Suppressor macrophage treated with lipopolysaccharide for 1 hour (primary cell): Measurements from ENCODE around the gene ING2.
A peak's percentile ranks its signal among the peaks of the same experiment; 100 is the strongest.
"Not testable (repeated sequence)": the region's sequence is repeated elsewhere in the genome, so short reads cannot be mapped to it uniquely, and the experiment has no call there.

Experiments used
- DNase-seq, 3 donors: peaks; one replicate each; pipeline ENCODE4 v3.0.0-alpha.2; 2020 to 2022

ING2 gene, protein sequence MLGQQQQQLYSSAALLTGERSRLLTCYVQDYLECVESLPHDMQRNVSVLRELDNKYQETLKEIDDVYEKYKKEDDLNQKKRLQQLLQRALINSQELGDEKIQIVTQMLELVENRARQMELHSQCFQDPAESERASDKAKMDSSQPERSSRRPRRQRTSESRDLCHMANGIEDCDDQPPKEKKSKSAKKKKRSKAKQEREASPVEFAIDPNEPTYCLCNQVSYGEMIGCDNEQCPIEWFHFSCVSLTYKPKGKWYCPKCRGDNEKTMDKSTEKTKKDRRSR

DNA sequence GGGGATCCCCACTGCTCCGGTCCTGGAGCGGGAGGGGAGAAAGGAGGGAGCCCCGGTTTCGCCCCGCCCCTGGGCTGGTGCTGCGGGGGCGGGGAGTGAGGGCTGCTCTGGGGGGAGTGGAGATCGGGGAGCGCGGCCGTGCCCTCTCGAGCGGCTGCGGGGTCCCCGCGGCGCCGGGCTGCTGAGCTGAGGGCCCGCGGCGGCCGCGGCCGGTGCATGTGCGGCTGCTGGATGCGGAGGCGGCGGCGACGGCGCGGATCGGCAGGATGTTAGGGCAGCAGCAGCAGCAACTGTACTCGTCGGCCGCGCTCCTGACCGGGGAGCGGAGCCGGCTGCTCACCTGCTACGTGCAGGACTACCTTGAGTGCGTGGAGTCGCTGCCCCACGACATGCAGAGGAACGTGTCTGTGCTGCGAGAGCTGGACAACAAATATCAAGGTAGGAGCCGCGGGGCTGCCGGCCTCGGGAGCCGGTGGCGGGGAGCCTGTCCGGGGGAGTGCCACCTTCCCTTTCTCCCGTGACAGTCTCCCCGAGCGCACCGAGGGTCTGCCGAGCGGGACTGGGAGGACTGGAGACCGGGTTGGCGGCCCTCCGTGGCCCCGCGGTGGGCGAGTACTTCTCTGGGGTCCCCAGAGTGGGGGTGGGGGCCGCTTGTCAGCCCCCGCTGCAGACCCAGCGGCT is at the start of gene ING2:
ING2 (plus strand) TSS at position 129 of the 681 bp plus-strand sequence; CDS start at position 267, 138 bp downstream.
- peak; percentile 83 to 93 (median 87) for DNase-seq

DNA sequence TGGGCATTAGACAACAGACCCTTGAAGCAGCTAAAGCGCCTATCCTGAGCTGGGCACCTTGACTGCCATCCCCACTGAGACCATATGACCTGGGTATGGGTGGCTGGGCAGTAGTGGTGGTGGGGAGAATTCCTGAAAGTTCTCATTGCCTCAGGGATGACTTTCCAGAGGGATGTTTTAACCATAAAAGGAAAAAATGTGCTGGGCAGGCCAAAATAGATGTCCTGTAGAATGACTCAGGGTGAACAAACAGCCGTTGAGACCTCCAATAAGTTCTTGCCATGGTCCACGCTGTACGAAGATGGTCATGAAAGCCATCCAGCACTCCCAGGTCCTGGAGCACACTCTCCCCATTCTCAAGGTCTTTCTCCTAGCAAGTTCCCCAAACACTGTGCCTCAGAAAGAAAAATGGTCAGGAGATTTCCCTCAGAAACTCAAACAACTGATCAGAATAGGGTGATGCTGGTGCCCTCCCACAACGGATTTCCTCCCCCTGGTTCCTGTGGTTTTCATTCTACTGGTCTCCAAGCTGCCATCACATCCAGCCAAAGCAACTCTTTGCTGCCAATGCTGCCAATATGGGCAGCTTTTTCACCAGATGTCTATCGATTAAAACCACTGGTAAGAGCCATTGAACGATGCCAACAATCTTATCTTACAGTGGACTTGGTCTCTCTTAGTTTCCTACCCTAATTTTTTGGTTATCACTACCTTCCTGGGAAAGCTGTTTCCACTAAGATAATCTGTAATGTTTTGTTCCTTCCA is 49.2 kb upstream of the ING2 start:
- DNase-seq: no peak

- DNase-seq: no peak
Observed at GRCh38 chr4:183458005-183458404, 46.9 kb upstream of the ING2 start.

GRCh38 chr4:183463903-183464619 is 40.8 kb upstream of the ING2 start:
- DNase-seq: not testable (repeated sequence)

GRCh38 chr4:183465879-183466278 is 39.0 kb upstream of the ING2 start:
- peak; percentile 77 to 89 (median 79) for DNase-seq

GRCh38 chr4:183467246-183467645 is 37.6 kb upstream of the ING2 start:
- DNase-seq: no peak

GRCh38 chr4:183468210-183469095 is 36.4 kb upstream of the ING2 start:
- no peak for DNase-seq

DNA sequence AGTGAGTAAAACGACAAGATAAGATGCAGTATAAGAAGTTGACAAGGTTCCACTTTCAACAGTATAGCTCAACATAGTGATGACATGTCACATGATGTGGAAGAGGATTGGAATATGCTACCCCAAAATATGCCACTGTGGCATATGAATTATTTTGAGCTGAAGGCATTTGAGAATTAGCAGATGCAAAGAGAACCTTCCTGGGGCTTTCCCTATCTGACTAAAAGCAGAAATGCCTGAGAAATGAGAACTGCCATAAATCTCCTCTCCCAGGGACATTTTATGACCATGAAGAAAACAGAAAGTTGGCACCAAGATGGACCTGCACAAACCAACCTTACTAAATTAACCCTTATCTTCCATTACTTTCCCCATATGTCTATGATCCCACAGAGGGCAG is 35.6 kb upstream of the ING2 start:
- peak; percentile 82 to 93 (median 88) for DNase-seq

DNA sequence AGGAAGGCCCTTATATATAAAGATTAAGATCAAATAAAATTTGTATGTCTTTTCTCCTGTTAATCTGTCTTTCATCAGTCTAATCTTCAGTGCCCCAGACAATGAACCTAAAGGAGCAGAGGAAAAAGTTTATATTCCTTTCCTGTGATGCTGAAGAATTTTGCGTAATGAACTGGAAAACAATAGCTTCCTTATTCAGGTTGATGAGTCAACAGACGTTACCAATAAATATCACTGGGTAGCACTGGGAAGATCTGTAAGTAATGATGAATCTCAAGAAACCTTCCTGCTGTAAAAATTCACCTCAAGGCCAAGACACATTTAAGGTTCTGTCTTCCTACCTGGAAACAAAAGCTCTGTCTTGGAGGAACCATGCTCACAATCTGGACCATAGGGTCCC is 34.9 kb upstream of the ING2 start:
- peak; percentile 49 to 61 (median 53) for DNase-seq

DNA sequence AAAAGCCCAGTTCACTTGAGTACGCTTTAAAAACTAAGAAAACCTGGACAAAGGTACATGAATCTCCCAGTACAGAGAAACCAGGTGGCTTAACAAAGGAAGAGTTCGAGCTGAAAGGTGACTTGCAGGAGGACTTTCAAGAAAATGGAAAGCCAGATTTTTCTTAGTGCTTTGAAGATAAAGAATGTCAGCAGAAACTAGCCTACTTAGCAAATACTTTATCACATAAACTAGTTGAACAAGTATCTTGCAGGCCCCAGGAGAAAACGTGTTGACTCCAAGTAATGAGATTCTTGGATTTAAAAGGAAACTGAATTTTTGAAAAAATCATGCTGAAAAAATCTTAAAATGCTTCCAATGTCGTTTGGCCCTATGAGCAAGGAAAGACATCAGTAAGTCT is 34.0 kb upstream of the ING2 start:
- DNase-seq: no peak

DNA sequence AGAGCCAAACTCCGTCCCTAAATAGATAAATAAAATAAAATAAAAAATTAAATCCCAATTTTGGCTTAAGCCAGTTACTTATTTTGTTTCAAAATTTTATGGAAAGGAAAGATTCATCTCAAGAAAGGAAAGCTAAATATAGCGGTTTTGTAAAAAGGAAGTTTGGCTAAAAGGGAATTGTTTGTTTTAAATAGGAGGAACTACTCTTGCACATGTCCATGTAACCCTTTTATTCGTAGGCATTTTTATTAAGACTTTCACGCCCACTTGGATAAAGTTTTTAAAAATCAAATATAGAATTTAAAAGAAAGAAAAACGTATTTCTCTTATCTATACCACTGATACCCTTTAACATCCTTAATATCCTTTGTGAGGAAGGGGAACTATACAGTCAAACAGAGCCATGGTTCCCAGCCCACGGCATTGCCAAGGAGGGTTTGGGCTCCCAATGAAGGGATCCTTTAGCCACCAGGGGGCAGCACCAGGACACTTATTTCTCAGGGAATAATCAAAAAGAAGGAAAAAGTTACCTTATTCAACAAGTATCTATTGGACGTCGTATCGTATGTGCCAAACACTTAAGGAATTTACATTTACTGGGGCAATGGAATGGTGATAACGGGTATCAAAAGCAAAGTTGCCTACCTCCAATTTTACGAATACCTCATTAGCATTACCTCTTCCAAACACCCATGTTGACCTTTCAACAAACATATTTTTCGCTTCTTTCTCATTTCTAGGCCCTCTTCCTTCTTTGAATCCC is 32.7 kb upstream of the ING2 start:
- DNase-seq: peak; percentile 90 to 97 (median 94)

DNA sequence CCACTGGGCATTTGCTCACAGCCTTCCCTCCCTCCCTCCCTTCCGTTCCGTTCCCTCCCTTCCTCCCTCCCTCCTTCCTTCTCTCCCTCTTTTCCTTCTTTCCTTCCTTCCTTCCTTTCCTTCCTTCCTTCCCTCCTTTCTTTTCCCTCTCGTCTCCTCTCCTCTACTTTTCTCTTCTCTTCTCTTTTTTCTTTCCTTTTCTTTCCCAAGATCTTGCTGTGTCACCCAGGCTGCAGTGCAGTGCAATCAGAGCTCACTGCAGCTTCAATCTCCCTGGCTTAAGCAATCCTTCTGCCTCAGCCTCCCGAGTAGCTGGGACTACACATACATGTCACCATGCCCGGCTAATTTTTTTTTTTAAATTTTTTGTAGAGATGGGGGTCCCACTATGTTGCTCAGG is 26.7 kb upstream of the ING2 start:
- DNase-seq: no peak

DNA sequence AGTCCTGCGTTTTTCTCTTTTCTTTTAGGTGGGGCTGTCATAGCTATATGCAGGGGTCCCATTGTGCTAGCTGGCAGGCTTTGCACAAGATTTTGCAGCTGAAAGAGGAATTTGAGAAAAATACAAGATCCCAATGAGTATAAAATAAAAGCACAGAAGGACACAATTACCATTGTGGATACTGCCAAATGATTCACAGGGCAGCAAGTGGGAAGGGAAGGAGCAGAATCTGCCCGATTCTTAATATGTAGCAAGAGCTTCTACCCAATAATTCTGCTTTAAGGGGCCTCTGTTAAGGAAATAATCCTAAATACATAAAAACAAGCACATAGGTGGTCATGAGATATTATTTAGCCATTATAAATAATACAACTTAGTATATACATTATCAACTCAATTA is 25.9 kb upstream of the ING2 start:
- DNase-seq: no peak

GRCh38 chr4:183482515-183483095 is 22.3 kb upstream of the ING2 start:
- DNase-seq: not testable (repeated sequence)

GRCh38 chr4:183483997-183484396 is 20.9 kb upstream of the ING2 start:
- no peak for DNase-seq

DNA sequence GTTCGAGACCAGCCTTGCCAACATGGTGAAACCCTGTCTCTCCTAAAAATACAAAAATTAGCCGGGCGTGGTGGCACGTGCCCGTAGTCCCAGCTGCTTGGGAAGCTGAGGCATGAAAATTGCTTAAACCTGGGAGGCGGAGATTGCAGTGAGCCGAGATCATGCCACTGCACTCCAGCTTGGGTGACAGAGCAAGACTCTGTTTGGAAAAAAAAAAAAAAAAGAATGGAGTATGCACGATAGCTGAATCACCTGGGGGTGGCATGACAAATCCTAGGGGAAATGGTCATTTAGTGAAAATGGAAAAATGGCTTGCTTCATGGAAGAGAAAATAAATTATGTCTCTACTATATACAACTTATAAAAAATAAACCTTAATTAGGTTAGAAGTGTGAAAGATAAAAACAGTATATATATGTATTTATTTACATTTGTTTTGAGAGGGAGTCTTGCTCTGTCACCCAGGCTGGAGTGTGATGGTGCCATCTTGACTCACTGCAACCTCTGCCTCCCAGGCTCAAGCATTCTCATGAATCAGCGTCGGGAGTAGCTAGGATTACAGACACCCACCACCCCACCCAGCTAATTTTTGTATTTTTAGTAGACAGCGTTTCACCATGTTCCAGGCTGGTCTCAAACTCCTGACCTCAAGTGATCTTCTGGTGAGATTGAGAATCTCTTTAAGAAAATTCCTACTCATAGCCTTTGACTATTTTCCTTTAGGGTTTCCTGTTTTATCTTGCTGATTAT is 19.3 kb upstream of the ING2 start:
- DNase-seq: no peak

- DNase-seq: no peak
Observed at GRCh38 chr4:183492791-183493222, 12.1 kb upstream of the ING2 start.

DNA sequence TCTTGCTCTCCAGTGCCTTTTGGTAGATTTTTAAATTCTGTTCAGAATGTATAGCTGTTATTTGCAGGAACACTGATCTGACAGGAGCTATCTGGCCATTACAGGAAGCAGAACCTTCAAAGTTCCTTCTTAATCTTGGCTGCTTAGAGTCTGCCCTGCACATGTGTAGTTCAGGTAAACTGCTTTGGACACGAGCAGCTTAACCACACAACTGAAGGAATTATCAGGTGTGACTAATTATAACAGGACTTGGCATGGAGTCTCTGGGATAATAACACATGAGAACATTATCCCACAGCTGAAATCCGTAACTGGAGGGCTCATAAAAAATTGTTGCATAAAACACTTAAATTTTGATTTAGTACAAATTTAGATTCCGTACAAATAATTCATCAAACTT is 11.6 kb upstream of the ING2 start:
- DNase-seq: no peak

- no peak for DNase-seq
Observed at GRCh38 chr4:183495184-183495583, 9.7 kb upstream of the ING2 start.

- no peak for DNase-seq
Observed at GRCh38 chr4:183499389-183499788, 5.5 kb upstream of the ING2 start.
